Epithelial cell of alveolus of lung (primary cell): ENCODE measurements around the gene C2CD4A. TPM values are rescaled to one million over a fixed set of nuclear protein-coding genes. Genes with fewer than 3 reads are reported as not detected.

Experiments
- total RNA-seq: library from RNA; depleted of rRNA; stranded (reverse); fragments of >200 nt; gene quantifications from 2 replicates; pipeline ENCODE4 v1.2.1, GENCODE V29; 2015

The C2CD4A gene
- not detected in 2 replicates for total RNA-seq

GRCh38 chr15:62066663-62067447, at the start of gene C2CD4A:
C2CD4A (plus strand) TSS chr15:62066977; CDS start chr15:62067614, 637 bp downstream.

GRCh38 chr15:62060113-62060895, 6.5 kb upstream of the C2CD4A start, which contains the start of gene VPS13C:
VPS13C (minus strand) TSS chr15:62060447; CDS start chr15:62060374, 73 bp downstream.

Other genes with a start within 250 kb of the C2CD4A start
- 16.0 and 17.2 TPM in 2 replicates for gene VPS13C, start 6.5 kb upstream of the C2CD4A start, total RNA-seq
- gene C2CD4B, start 98.3 kb downstream of the C2CD4A start, total RNA-seq = 0.13 and 4.1 TPM in 2 replicates